Endodermal cell (in vitro differentiated cells): Measurements from ENCODE around the gene C9orf78. TPM values are rescaled to one million over a fixed set of nuclear protein-coding genes. Genes with fewer than 3 reads are reported as not detected.

Experiments used
- DNase-seq: peaks from one replicate; pipeline ENCODE4 v3.0.0-alpha.2; 2017
- H3K27ac ChIP-seq: 2 replicates; pipeline ENCODE4 v1.5.1; 2013; ENCODE audit warnings: mild to moderate bottlenecking, low read depth, low read length, moderate library complexity
- H3K27me3 ChIP-seq: 2 replicates; pipeline ENCODE4 v1.6.1; 2013; ENCODE audit warnings: mild to moderate bottlenecking, low read length, moderate library complexity; ENCODE audit not compliant: insufficient read depth, control insufficient read depth, poor library complexity, severe bottlenecking
- H3K36me3 ChIP-seq: 2 replicates; pipeline ENCODE4 v1.7.0; 2013; ENCODE audit warnings: mild to moderate bottlenecking, low read length, moderate library complexity; ENCODE audit not compliant: control insufficient read depth, insufficient read depth
- H3K4me1 ChIP-seq: one replicate; pipeline ENCODE4 v1.7.0; 2013; ENCODE audit warnings: low read length; ENCODE audit not compliant: control insufficient read depth, insufficient read depth
- H3K4me3 ChIP-seq: 2 replicates; pipeline ENCODE4 v1.5.1; 2013; ENCODE audit warnings: mild to moderate bottlenecking, low read length, moderate library complexity
- H3K9ac ChIP-seq: 2 replicates; pipeline ENCODE4 v1.6.1; 2013; ENCODE audit warnings: mild to moderate bottlenecking, low read length, moderate library complexity; ENCODE audit not compliant: poor library complexity, severe bottlenecking; ENCODE audit errors: extremely low read depth
- H3K9me3 ChIP-seq: 2 replicates; pipeline ENCODE4 v1.6.1; 2013; ENCODE audit warnings: mild to moderate bottlenecking, low read length, moderate library complexity; ENCODE audit not compliant: control insufficient read depth
- H3K27ac Mint-ChIP-seq: 2 replicates; pipeline ENCODE4 v1.8.0; 2020; ENCODE audit warnings: mixed read lengths
- H3K27me3 Mint-ChIP-seq: 2 replicates; pipeline ENCODE4 v1.8.0; 2021; ENCODE audit warnings: mild to moderate bottlenecking, mixed read lengths; ENCODE audit not compliant: insufficient read depth
- H3K36me3 Mint-ChIP-seq: 2 replicates; pipeline ENCODE4 v1.8.0; 2020; ENCODE audit warnings: low read depth, mixed read lengths
- H3K4me1 Mint-ChIP-seq: 2 replicates; pipeline ENCODE4 v1.8.0; 2020; ENCODE audit warnings: mixed read lengths
- H3K4me3 Mint-ChIP-seq: 2 replicates; pipeline ENCODE4 v1.8.0; 2020; ENCODE audit warnings: mild to moderate bottlenecking, moderate library complexity, mixed read lengths
- H3K9me3 Mint-ChIP-seq: 2 replicates; pipeline ENCODE4 v1.8.0; 2020; ENCODE audit warnings: mild to moderate bottlenecking, mixed read lengths
- WGBS, 2 experiments: methylation state at CpG; one replicate each; pipeline versions ENCODE4 v1.1.5 to v1.1.7; 2013; ENCODE audit warnings: missing lambda C conversion rate in 2 of 2, mixed read lengths in 1 of 2; ENCODE audit not compliant: insufficient coverage in 1 of 2, insufficient read length in 1 of 2; 5-methylcytosine and 5-hydroxymethylcytosine counted together
- total RNA-seq, 2 donors: library from RNA; stranded (reverse); fragmentation: NEBNext Ultra II Directional in 1 of 2; extraction: Animal tissue kit (Norgen Biotek cat#: 25700) in 1 of 2; gene quantifications; 2 replicates in 1 of 2; 3 replicates in 1 of 2; pipeline ENCODE4 v1.2.1, GENCODE V29; 2021
- TF ChIP-seq, protein P1 (sequence below): fragments of 200-600 bp; sonication (generic); conservative IDR thresholded peaks from 2 replicates; pipeline ENCODE4 v1.5.0; 2021; ENCODE audit warnings: antibody characterized with exemption, mild to moderate bottlenecking

The C9orf78 gene
- total RNA-seq, 2 donors from 2014 or later = 29.9 to 34.1 TPM

DNA sequence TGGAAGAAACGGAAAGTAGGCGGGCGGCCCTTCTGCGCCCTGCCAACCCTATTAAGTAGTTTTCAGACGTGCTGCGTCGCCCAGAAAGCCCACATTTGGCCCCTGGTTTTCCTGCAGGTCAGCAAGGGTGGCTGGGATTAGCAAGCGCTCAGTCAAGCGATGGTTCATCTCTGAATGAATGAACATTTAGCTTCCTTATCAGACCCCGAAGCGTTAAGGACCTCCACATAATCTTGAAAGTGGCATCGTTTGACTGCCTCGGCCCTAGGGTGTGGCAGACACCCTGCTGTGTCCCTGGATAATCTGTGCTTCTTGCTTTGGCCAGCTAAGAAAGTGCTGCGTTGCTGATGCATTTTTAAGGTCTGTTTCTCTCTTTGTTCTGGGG is 31.4 kb downstream of the C9orf78 start:
- 4 to 5% methylated on average over 14 of the region's 14 CpGs for WGBS, 2 experiments
- Histone ChIP-seq H3K9ac (peak overlapping the region; percentile 38), H3K27me3 (peaks cover 5% of the 10 kb centered on the region), H3K9me3 (no peaks in the 10 kb centered on the region), H3K4me1 (peaks cover 6% of the 10 kb centered on the region), H3K36me3 (peaks cover 6% of the 10 kb centered on the region), H3K4me3 (peak overlapping the region; percentile 94), H3K27ac (no peak overlapping the region)
- TF ChIP-seq, protein P1, sequence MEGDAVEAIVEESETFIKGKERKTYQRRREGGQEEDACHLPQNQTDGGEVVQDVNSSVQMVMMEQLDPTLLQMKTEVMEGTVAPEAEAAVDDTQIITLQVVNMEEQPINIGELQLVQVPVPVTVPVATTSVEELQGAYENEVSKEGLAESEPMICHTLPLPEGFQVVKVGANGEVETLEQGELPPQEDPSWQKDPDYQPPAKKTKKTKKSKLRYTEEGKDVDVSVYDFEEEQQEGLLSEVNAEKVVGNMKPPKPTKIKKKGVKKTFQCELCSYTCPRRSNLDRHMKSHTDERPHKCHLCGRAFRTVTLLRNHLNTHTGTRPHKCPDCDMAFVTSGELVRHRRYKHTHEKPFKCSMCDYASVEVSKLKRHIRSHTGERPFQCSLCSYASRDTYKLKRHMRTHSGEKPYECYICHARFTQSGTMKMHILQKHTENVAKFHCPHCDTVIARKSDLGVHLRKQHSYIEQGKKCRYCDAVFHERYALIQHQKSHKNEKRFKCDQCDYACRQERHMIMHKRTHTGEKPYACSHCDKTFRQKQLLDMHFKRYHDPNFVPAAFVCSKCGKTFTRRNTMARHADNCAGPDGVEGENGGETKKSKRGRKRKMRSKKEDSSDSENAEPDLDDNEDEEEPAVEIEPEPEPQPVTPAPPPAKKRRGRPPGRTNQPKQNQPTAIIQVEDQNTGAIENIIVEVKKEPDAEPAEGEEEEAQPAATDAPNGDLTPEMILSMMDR = no peak
- DNase-seq = no peak
- H3K4me3 Mint-ChIP-seq = peak overlapping the region; percentile 71
- no peaks in the 10 kb centered on the region for H3K9me3 Mint-ChIP-seq
- H3K36me3 Mint-ChIP-seq = peaks cover 17% of the 10 kb centered on the region
- peaks cover 15% of the 10 kb centered on the region for H3K4me1 Mint-ChIP-seq
- peak overlapping the region; percentile 58 for H3K27ac Mint-ChIP-seq
- H3K27me3 Mint-ChIP-seq = peaks cover 26% of the 10 kb centered on the region

DNA sequence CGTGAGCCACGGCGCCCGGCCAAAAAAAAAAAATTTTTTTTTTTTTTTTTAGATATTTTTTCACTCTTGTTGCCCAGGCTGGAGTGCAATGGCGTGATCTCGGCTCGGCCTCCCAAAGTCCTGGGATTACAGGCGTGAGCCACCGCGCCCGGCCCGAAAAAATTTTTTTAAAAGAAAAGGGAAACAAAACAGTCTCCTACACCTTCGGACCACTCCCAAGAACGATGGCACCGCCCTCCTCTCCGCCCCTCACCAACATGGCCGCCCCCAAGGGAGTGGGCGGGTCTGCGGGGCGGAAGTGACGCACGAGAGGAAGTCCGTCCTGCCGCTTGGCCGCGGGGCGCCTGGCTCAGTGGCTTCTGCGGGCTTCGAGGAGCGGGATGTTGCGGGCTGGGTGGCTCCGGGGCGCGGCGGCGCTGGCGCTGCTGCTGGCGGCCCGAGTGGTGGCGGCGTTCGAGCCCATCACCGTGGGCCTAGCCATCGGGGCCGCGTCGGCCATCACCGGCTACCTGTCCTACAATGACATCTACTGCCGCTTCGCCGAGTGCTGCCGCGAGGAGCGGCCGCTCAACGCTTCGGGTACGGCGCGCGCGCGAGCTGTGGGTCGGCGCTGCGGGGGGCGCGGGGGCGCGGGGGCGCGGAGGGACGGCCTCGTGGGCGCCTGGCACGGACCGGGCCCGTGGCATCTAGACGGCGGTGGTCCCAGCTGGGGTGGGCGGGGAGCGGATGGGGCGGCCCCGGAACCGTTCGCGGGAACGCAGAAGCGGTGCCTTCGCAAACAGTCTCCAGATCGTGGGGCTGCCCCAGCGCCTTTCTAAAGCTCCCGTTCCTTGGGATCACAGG is 32.0 kb downstream of the C9orf78 start, which contains the start of gene TOR1B:
Gene TOR1B, plus strand, starts transcription at position 352 of the 843 bp plus-strand sequence. Its CDS starts 29 bp downstream, at position 381.
- peaks cover 5% of the 10 kb centered on the region for H3K27me3 ChIP-seq
- peak within 1 kb of the TSS; percentile 76 for H3K27ac Mint-ChIP-seq
- H3K36me3 Mint-ChIP-seq = peaks cover 17% of the 10 kb centered on the region
- TF ChIP-seq, protein P1 = no peak
- peaks cover 32% of the 10 kb centered on the region for H3K27me3 Mint-ChIP-seq
- peak within 1 kb of the TSS; percentile 49 for H3K27ac ChIP-seq
- peaks cover 6% of the 10 kb centered on the region for H3K4me1 ChIP-seq
- H3K9ac ChIP-seq = peak within 1 kb of the TSS; percentile 38
- peaks cover 6% of the 10 kb centered on the region for H3K36me3 ChIP-seq
- no peaks in the 10 kb centered on the region for H3K9me3 Mint-ChIP-seq
- H3K4me3 Mint-ChIP-seq = peak within 1 kb of the TSS; percentile 71
- 4 to 21% methylated on average over 19 to 93 of the region's 93 CpGs for whole genome bisulfite sequencing, 2 experiments
- H3K4me1 Mint-ChIP-seq = peaks cover 15% of the 10 kb centered on the region
- peak; percentile 98 for DNase-seq
- H3K4me3 ChIP-seq = peak within 1 kb of the TSS; percentile 94
- no peaks in the 10 kb centered on the region for H3K9me3 ChIP-seq

DNA sequence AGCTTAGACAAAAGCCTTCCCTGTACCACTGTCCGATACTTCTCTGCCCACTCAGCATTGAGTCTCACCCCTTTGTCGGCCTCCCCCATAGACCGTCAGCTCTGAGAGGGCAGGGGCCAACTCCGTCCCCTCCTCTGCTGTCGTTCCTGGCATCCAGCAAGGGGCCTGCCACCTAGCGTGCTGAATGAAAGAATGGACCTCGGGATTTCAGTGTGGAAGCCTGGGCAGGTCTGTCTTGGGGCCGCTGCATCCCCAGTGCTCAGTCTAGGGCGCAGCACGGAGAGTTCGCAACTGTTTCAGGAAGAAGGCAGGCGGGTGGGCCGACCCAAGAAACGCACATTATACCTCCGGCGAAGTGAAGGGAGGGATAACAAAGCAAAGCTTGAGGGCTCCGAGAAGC is 33.6 kb downstream of the C9orf78 start:
- Mint-ChIP-seq H3K27me3 (peaks cover 41% of the 10 kb centered on the region), H3K27ac (no peak overlapping the region), H3K4me3 (peak overlapping the region; percentile 32), H3K4me1 (peaks cover 15% of the 10 kb centered on the region), H3K9me3 (no peaks in the 10 kb centered on the region), H3K36me3 (peaks cover 10% of the 10 kb centered on the region)
- Histone ChIP-seq H3K4me3 (no peak overlapping the region), H3K9ac (no peak overlapping the region), H3K9me3 (no peaks in the 10 kb centered on the region), H3K27ac (no peak overlapping the region), H3K4me1 (peaks cover 6% of the 10 kb centered on the region), H3K36me3 (no peaks in the 10 kb centered on the region), H3K27me3 (peaks cover 8% of the 10 kb centered on the region)
- TF ChIP-seq, protein P1 = no peak
- 90 to 93% methylated on average over 14 to 17 of the region's 17 CpGs for WGBS, 2 experiments
- DNase-seq = peak; percentile 56
